ENCODE measurements around the gene ZNF391. TPM values are rescaled to one million over a fixed set of nuclear protein-coding genes. Genes with fewer than 3 reads are reported as not detected.

Gene ZNF391
- total and polyA plus RNA-seq, 2 donors (not counting 1 experiment from before 2014, with no cell fraction given), result 1.3 to 4.4 TPM

- Mint-ChIP-seq H3K27me3 (peaks cover 8% of the 10 kb centered on the region), H3K4me1 (no peaks in the 10 kb centered on the region), H3K27ac (no peak overlapping the region), H3K4me3 (no peak overlapping the region), H3K9me3 (ENCODE audit: insufficient read depth) (peaks cover 8% of the 10 kb centered on the region)
- Histone ChIP-seq H3K9ac (ENCODE audit: low read length) (no peak overlapping the region), H3K27ac (ENCODE audit: low read length in 2 of 2) (no peak overlapping the region), H3K4me1 (ENCODE audit: control insufficient read depth in 2 of 2, insufficient read depth in 2 of 2, low read length in 2 of 2) (no peaks in the 10 kb centered on the region), H2AFZ (ENCODE audit: insufficient read depth, low read depth, low read length, poor library complexity, severe bottlenecking) (no peak overlapping the region), H3K79me2 (ENCODE audit: control insufficient read depth, insufficient read depth, low read length) (no peaks in the 10 kb centered on the region), H3K27me3 (replicated peaks in 1 of 4; ENCODE audit: control extremely low read depth in 1 of 4, control insufficient read depth in 3 of 4, insufficient read depth in 4 of 4, low read length in 3 of 4) (no peaks in the 10 kb centered on the region), H3K36me3 (replicated peaks in 1 of 2; ENCODE audit: control extremely low read depth in 1 of 2, control insufficient read depth in 1 of 2, extremely low read depth in 1 of 2, insufficient read depth in 2 of 2, low read length in 1 of 2) (no peaks in the 10 kb centered on the region), H3K4me3 (ENCODE audit: control extremely low read depth in 1 of 5, extremely low read depth in 1 of 5, insufficient read depth in 1 of 5, low read depth in 2 of 5, low read length in 4 of 5) (no peak overlapping the region), H4K20me1 (ENCODE audit: control insufficient read depth, insufficient read depth, low read length, poor library complexity, severe bottlenecking) (no peaks in the 10 kb centered on the region), H3K4me2 (replicated peaks; ENCODE audit: low read depth, low read length, poor library complexity, severe bottlenecking) (no peak overlapping the region), H3K9me3 (ENCODE audit: control extremely low read depth in 1 of 3, control insufficient read depth in 2 of 3, insufficient read depth in 1 of 3, low read length in 2 of 3) (peaks cover 0 to 8% (median 4%) of the 10 kb centered on the region in 3 donors)
- ChIA-PET POLR2A (no interaction called here), CTCF (no interaction called here)
- intact Hi-C loops (cut with micrococcal nuclease), result no loop called here
- TF ChIP-seq CTCF (IDR thresholded peaks at IDR 0.05) (no peak), EZH2 (IDR thresholded peaks at IDR 0.05; ENCODE audit: borderline replicate concordance, insufficient read depth, low read depth, low read length, poor library complexity, severe bottlenecking) (no peak)
- 100% methylated on average over 3 of the region's 4 CpGs for WGBS (ENCODE audit: insufficient coverage)
- no peak for DNase-seq
- no peak for ATAC-seq (ENCODE audit: low read depth)
Measured at GRCh38 chr6:27439371-27439770, 50.8 kb downstream of the ZNF391 start.

- no peak overlapping the region for H3K4me3 Mint-ChIP-seq
Measured at GRCh38 chr6:27441001-27441400, 52.4 kb downstream of the ZNF391 start.

More at GRCh38 chr6:27441001-27441400, 52.4 kb downstream of the ZNF391 start:
- Mint-ChIP-seq H3K27ac (no peak overlapping the region), H3K9me3 (ENCODE audit: insufficient read depth) (peaks cover 4% of the 10 kb centered on the region), H3K27me3 (peaks cover under 1% of the 10 kb centered on the region), H3K4me1 (no peaks in the 10 kb centered on the region)
- Histone ChIP-seq H3K27me3 (replicated peaks in 1 of 4; ENCODE audit: control extremely low read depth in 1 of 4, control insufficient read depth in 3 of 4, insufficient read depth in 4 of 4, low read length in 3 of 4) (no peaks in the 10 kb centered on the region), H3K9ac (ENCODE audit: low read length) (no peak overlapping the region), H3K27ac (ENCODE audit: low read length in 2 of 2) (no peak overlapping the region), H3K4me1 (ENCODE audit: control insufficient read depth in 2 of 2, insufficient read depth in 2 of 2, low read length in 2 of 2) (no peaks in the 10 kb centered on the region), H3K4me3 (ENCODE audit: control extremely low read depth in 1 of 5, extremely low read depth in 1 of 5, insufficient read depth in 1 of 5, low read depth in 2 of 5, low read length in 4 of 5) (no peak overlapping the region), H3K79me2 (ENCODE audit: control insufficient read depth, insufficient read depth, low read length) (no peaks in the 10 kb centered on the region), H3K4me2 (replicated peaks; ENCODE audit: low read depth, low read length, poor library complexity, severe bottlenecking) (no peak overlapping the region), H3K9me3 (ENCODE audit: control extremely low read depth in 1 of 3, control insufficient read depth in 2 of 3, insufficient read depth in 1 of 3, low read length in 2 of 3) (peaks cover 0 to 9% (median 6%) of the 10 kb centered on the region in 3 donors), H4K20me1 (ENCODE audit: control insufficient read depth, insufficient read depth, low read length, poor library complexity, severe bottlenecking) (no peaks in the 10 kb centered on the region), H3K36me3 (replicated peaks in 1 of 2; ENCODE audit: control extremely low read depth in 1 of 2, control insufficient read depth in 1 of 2, extremely low read depth in 1 of 2, insufficient read depth in 2 of 2, low read length in 1 of 2) (no peaks in the 10 kb centered on the region), H2AFZ (ENCODE audit: insufficient read depth, low read depth, low read length, poor library complexity, severe bottlenecking) (no peak overlapping the region)
- no CpG with 5 or more reads among the region's 3 CpGs for WGBS (ENCODE audit: insufficient coverage)
- DNase-seq, result no peak
- TF ChIP-seq CTCF (IDR thresholded peaks at IDR 0.05), result no peak
- no peak for TF ChIP-seq EZH2 (IDR thresholded peaks at IDR 0.05; ENCODE audit: borderline replicate concordance, insufficient read depth, low read depth, low read length, poor library complexity, severe bottlenecking)
- intact Hi-C loops (cut with micrococcal nuclease), result no loop called here
- CTCF ChIA-PET, result no interaction called here
- POLR2A ChIA-PET, result no interaction called here
- no peak for ATAC-seq (ENCODE audit: low read depth)

Data from B cell (primary cell).